Endodermal cell (in vitro differentiated cells): Measurements from ENCODE around the gene GNAQ. TPM values are rescaled to one million over a fixed set of nuclear protein-coding genes. Genes with fewer than 3 reads are reported as not detected.

Source experiments
- DNase-seq: peaks from one replicate; pipeline ENCODE4 v3.0.0-alpha.2; 2017
- H3K27ac ChIP-seq: 2 replicates; pipeline ENCODE4 v1.5.1; 2013; ENCODE audit warnings: mild to moderate bottlenecking, low read depth, low read length, moderate library complexity
- H3K27me3 ChIP-seq: 2 replicates; pipeline ENCODE4 v1.6.1; 2013; ENCODE audit warnings: mild to moderate bottlenecking, low read length, moderate library complexity; ENCODE audit not compliant: insufficient read depth, control insufficient read depth, poor library complexity, severe bottlenecking
- H3K36me3 ChIP-seq: 2 replicates; pipeline ENCODE4 v1.7.0; 2013; ENCODE audit warnings: mild to moderate bottlenecking, low read length, moderate library complexity; ENCODE audit not compliant: control insufficient read depth, insufficient read depth
- H3K4me1 ChIP-seq: one replicate; pipeline ENCODE4 v1.7.0; 2013; ENCODE audit warnings: low read length; ENCODE audit not compliant: control insufficient read depth, insufficient read depth
- H3K4me3 ChIP-seq: 2 replicates; pipeline ENCODE4 v1.5.1; 2013; ENCODE audit warnings: mild to moderate bottlenecking, low read length, moderate library complexity
- H3K9ac ChIP-seq: 2 replicates; pipeline ENCODE4 v1.6.1; 2013; ENCODE audit warnings: mild to moderate bottlenecking, low read length, moderate library complexity; ENCODE audit not compliant: poor library complexity, severe bottlenecking; ENCODE audit errors: extremely low read depth
- H3K9me3 ChIP-seq: 2 replicates; pipeline ENCODE4 v1.6.1; 2013; ENCODE audit warnings: mild to moderate bottlenecking, low read length, moderate library complexity; ENCODE audit not compliant: control insufficient read depth
- H3K27ac Mint-ChIP-seq: 2 replicates; pipeline ENCODE4 v1.8.0; 2020; ENCODE audit warnings: mixed read lengths
- H3K27me3 Mint-ChIP-seq: 2 replicates; pipeline ENCODE4 v1.8.0; 2021; ENCODE audit warnings: mild to moderate bottlenecking, mixed read lengths; ENCODE audit not compliant: insufficient read depth
- H3K36me3 Mint-ChIP-seq: 2 replicates; pipeline ENCODE4 v1.8.0; 2020; ENCODE audit warnings: low read depth, mixed read lengths
- H3K4me1 Mint-ChIP-seq: 2 replicates; pipeline ENCODE4 v1.8.0; 2020; ENCODE audit warnings: mixed read lengths
- H3K4me3 Mint-ChIP-seq: 2 replicates; pipeline ENCODE4 v1.8.0; 2020; ENCODE audit warnings: mild to moderate bottlenecking, moderate library complexity, mixed read lengths
- H3K9me3 Mint-ChIP-seq: 2 replicates; pipeline ENCODE4 v1.8.0; 2020; ENCODE audit warnings: mild to moderate bottlenecking, mixed read lengths
- CTCF ChIP-seq: fragments of 200-600 bp; sonication (generic); conservative IDR thresholded peaks from 2 replicates; pipeline ENCODE4 v1.5.0; 2021; ENCODE audit warnings: antibody characterized with exemption, mild to moderate bottlenecking
- WGBS, 2 experiments: methylation state at CpG; one replicate each; pipeline versions ENCODE4 v1.1.5 to v1.1.7; 2013; ENCODE audit warnings: missing lambda C conversion rate in 2 of 2, mixed read lengths in 1 of 2; ENCODE audit not compliant: insufficient coverage in 1 of 2, insufficient read length in 1 of 2; 5-methylcytosine and 5-hydroxymethylcytosine counted together
- total RNA-seq, 2 donors: library from RNA; stranded (reverse); fragmentation: NEBNext Ultra II Directional in 1 of 2; extraction: Animal tissue kit (Norgen Biotek cat#: 25700) in 1 of 2; gene quantifications; 2 replicates in 1 of 2; 3 replicates in 1 of 2; pipeline ENCODE4 v1.2.1, GENCODE V29; 2021

GNAQ gene
- total RNA-seq, 2 donors from 2014 or later, result 46.0 to 57.6 TPM

- no peak for DNase-seq
- no peak for TF ChIP-seq CTCF
- H3K36me3 Mint-ChIP-seq, result peaks cover 1% of the 10 kb centered on the region
- Histone ChIP-seq H3K27ac (no peak overlapping the region), H3K4me1 (no peaks in the 10 kb centered on the region), H3K27me3 (no peaks in the 10 kb centered on the region), H3K9ac (no peak overlapping the region), H3K4me3 (no peak overlapping the region), H3K9me3 (no peaks in the 10 kb centered on the region), H3K36me3 (no peaks in the 10 kb centered on the region)
- H3K9me3 Mint-ChIP-seq, result no peaks in the 10 kb centered on the region
- no peaks in the 10 kb centered on the region for H3K27me3 Mint-ChIP-seq
- WGBS, 2 experiments, result 85% methylated on average over 1 of the region's 1 CpG; no CpG with 5 or more reads in 1 of the 2 experiments
- H3K4me3 Mint-ChIP-seq, result no peak overlapping the region
- peaks cover 15% of the 10 kb centered on the region for H3K4me1 Mint-ChIP-seq
- no peak overlapping the region for H3K27ac Mint-ChIP-seq
Observed at GRCh38 chr9:78013934-78014333, 17.7 kb downstream of the GNAQ start.

DNA sequence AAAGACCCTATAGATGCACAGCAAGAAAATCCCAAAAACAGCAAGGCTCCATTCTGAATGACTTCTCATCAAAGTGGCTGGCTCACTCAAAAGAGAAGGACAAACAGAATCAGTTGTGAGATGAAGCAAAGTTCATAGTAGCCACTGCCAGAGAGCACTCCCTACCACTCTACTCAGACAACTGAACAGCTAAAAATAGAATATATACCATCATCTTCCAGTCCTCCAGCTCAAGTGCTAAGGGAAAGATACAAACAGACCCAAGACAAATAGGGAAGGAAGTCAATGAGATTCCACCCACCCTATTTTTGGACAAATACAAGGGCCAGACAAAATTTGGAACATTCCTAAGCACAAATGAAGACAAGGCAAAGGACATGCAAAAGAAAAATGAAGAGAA lies 20.6 kb downstream of the GNAQ start:
- H3K4me3 ChIP-seq, result no peak overlapping the region
- H3K4me3 Mint-ChIP-seq, result no peak overlapping the region
- H3K4me1 Mint-ChIP-seq, result peaks cover 15% of the 10 kb centered on the region

GRCh38 chr9:78010445-78010844 lies 21.2 kb downstream of the GNAQ start:
- no peak for DNase-seq
- no peaks in the 10 kb centered on the region for H3K36me3 ChIP-seq
- Mint-ChIP-seq H3K4me1 (peaks cover 15% of the 10 kb centered on the region), H3K27ac (no peak overlapping the region), H3K9me3 (no peaks in the 10 kb centered on the region), H3K4me3 (no peak overlapping the region), H3K36me3 (peaks cover 1% of the 10 kb centered on the region), H3K27me3 (no peaks in the 10 kb centered on the region)
- H3K27me3 ChIP-seq, result no peaks in the 10 kb centered on the region
- no peak overlapping the region for H3K4me3 ChIP-seq
- H3K4me1 ChIP-seq, result no peaks in the 10 kb centered on the region
- no peak overlapping the region for H3K27ac ChIP-seq
- no peaks in the 10 kb centered on the region for H3K9me3 ChIP-seq
- no peak for TF ChIP-seq CTCF
- 92 to 93% methylated on average over 3 to 5 of the region's 5 CpGs for WGBS, 2 experiments
- no peak overlapping the region for H3K9ac ChIP-seq

More for the DNA sequence above, 20.6 kb downstream of the GNAQ start:
- no peaks in the 10 kb centered on the region for H3K27me3 ChIP-seq
- no peak overlapping the region for H3K27ac Mint-ChIP-seq
- H3K27me3 Mint-ChIP-seq, result no peaks in the 10 kb centered on the region
- no peaks in the 10 kb centered on the region for H3K36me3 ChIP-seq
- no peak overlapping the region for H3K9ac ChIP-seq
- H3K9me3 ChIP-seq, result no peaks in the 10 kb centered on the region
- no peaks in the 10 kb centered on the region for H3K4me1 ChIP-seq
- H3K27ac ChIP-seq, result no peak overlapping the region
- H3K9me3 Mint-ChIP-seq, result no peaks in the 10 kb centered on the region
- no peak for TF ChIP-seq CTCF
- peaks cover 1% of the 10 kb centered on the region for H3K36me3 Mint-ChIP-seq
- no peak for DNase-seq
